HL-60 (cell line): ENCODE results near the gene ARV1.

ENCODE experiments used
- GABPA ChIP-seq: IDR thresholded peaks from 2 replicates; pipeline ENCODE4 v1.6.1; 2012; ENCODE audit warnings: low read depth
- POLR2AphosphoS5 ChIP-seq: IDR thresholded peaks from 2 replicates; pipeline ENCODE4 v1.6.1; 2012; ENCODE audit warnings: low read depth

DNA sequence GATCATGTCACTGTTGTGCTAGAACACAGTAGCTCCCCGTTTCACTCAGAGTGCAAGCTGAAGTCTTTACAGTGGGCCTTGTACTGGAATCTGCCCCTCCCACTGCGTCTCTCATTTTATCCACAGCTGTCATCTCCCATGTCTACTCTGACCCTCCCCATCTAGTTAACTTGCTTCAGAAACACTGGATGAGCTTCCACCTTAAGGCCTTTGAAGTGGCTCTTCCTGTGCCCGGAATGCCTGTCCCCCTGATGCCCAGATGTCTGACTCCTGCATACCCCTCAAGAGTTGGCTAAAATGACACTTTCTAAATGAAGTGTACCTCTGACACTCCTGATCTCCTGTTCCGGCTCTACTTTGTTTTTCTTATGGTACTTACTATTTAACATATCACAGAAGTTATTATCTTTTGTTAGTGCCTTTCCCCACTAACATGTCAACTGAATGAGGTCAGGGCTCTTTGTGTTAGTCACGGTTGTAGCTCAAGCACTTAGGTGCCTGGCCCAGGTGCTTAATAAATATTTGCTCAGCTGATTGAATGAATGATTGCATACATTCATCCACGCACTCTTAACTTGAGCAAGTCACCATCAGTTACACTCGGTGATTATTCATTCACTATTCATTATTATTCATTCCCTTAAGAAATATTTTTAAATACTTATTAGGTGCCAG, 13.3 kb downstream of the ARV1 start:
- no peak for TF ChIP-seq GABPA
- no peak for TF ChIP-seq POLR2AphosphoS5
